ENCODE results near the gene PHC2. TPM values are rescaled to one million over a fixed set of nuclear protein-coding genes. Genes with fewer than 3 reads are reported as not detected.

The PHC2 gene
- total RNA-seq, 4 donors from 2014 or later, result 52.7 to 68.9 (median 59.8) TPM

GRCh38 chr1:33471416-33471815 lies 40.5 kb upstream of the PHC2 start:
- intact Hi-C loops (cut with DNase I; ENCODE audit: low total_unique reads) (no loop called here), in situ Hi-C loops (cut with MboI; ENCODE audit: low pct_ligation_motif_present in 1 of 4, low pct_unique_long_range_greater_than_20kb in 1 of 4, low sequenced_read_pairs in 3 of 4) (loop anchor here in 2 of 4 donors (10.0 to 25.0 kb wide), 3 partner anchors 109 to 184 kb away; no protein-coding TSS in a partner anchor)
- H3K36me3 ChIP-seq, result no peaks in the 10 kb centered on the region
- no peak for TF ChIP-seq POLR2AphosphoS5 (IDR thresholded peaks at IDR 0.05)
- H3K27ac ChIP-seq, result peak overlapping the region; percentile 69 to 85 (median 81)
- no peak overlapping the region for H3K4me3 ChIP-seq
- H3K27me3 ChIP-seq, result no peaks in the 10 kb centered on the region
- WGBS, 2 donors (ENCODE audit: low coverage in 1 of 2), result 90 to 95% methylated on average over 4 of the region's 4 CpGs
- DNase-seq, result no peak
- peaks cover 5 to 31% (median 15%) of the 10 kb centered on the region in 4 donors for H3K4me1 ChIP-seq
- no peaks in the 10 kb centered on the region for H3K9me3 ChIP-seq

- intact Hi-C loops (cut with DNase I; ENCODE audit: low total_unique reads), result no loop called here
- WGBS, 2 donors (ENCODE audit: low coverage in 1 of 2), result 2 to 20% methylated on average over 3 to 11 of the region's 11 CpGs
- no peaks in the 10 kb centered on the region for H3K36me3 ChIP-seq
- in situ Hi-C loops (cut with MboI; ENCODE audit: low pct_ligation_motif_present in 1 of 4, low pct_unique_long_range_greater_than_20kb in 1 of 4, low sequenced_read_pairs in 3 of 4), result loop anchor here in 2 of 4 donors (10.0 to 25.0 kb wide), 3 partner anchors 108 to 183 kb away; no protein-coding TSS in a partner anchor
- DNase-seq, result peak; percentile 76
- H3K27ac ChIP-seq, result peak overlapping the region; percentile 69 to 85 (median 81)
- H3K4me3 ChIP-seq, result no peak overlapping the region
- H3K9me3 ChIP-seq, result no peaks in the 10 kb centered on the region
- peaks cover 5 to 33% (median 15%) of the 10 kb centered on the region in 4 donors for H3K4me1 ChIP-seq
- H3K27me3 ChIP-seq, result no peaks in the 10 kb centered on the region
- TF ChIP-seq, protein P1, sequence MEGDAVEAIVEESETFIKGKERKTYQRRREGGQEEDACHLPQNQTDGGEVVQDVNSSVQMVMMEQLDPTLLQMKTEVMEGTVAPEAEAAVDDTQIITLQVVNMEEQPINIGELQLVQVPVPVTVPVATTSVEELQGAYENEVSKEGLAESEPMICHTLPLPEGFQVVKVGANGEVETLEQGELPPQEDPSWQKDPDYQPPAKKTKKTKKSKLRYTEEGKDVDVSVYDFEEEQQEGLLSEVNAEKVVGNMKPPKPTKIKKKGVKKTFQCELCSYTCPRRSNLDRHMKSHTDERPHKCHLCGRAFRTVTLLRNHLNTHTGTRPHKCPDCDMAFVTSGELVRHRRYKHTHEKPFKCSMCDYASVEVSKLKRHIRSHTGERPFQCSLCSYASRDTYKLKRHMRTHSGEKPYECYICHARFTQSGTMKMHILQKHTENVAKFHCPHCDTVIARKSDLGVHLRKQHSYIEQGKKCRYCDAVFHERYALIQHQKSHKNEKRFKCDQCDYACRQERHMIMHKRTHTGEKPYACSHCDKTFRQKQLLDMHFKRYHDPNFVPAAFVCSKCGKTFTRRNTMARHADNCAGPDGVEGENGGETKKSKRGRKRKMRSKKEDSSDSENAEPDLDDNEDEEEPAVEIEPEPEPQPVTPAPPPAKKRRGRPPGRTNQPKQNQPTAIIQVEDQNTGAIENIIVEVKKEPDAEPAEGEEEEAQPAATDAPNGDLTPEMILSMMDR (IDR thresholded peaks at IDR 0.05), result peak; percentile 68 to 78 (median 73)
- peak in 1 of 3 donors; percentile 13 for TF ChIP-seq POLR2AphosphoS5 (IDR thresholded peaks at IDR 0.05)
- TF ChIP-seq POLR2A (IDR thresholded peaks at IDR 0.05), result no peak
- no peak for TF ChIP-seq EP300 (IDR thresholded peaks at IDR 0.05; ENCODE audit: low read depth)
These were observed 39.7 kb upstream of the PHC2 start for GRCh38 chr1:33470495-33471012.

DNA sequence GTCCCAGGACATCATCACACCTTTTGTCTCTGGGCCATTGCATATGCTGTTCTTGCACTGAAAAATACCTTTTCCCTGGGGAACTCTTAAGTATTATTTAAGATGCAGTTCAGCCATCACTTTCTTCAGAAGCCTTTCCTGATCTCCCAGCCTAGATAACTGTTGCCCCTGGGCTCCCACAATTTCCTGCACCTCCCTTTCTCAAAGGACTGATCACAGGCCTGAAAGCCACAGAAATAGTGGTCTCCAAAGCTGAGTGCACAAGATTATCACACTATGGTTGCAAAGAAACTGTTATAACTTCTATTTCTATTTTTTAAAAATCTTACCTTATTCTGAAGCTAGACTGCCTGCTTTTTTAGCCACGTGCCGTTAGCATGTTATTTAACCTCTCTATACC lies 38.8 kb upstream of the PHC2 start:
- intact Hi-C loops (cut with DNase I; ENCODE audit: low total_unique reads) (loop anchor here (10.0 kb wide), 1 partner anchor 175 kb away; no protein-coding TSS in a partner anchor), in situ Hi-C loops (cut with MboI; ENCODE audit: low pct_ligation_motif_present in 1 of 4, low pct_unique_long_range_greater_than_20kb in 1 of 4, low sequenced_read_pairs in 3 of 4) (loop anchor here in 3 of 4 donors (10.0 to 25.0 kb wide), 3 partner anchors 107 to 182 kb away; no protein-coding TSS in a partner anchor)
- H3K4me1 ChIP-seq, result peaks cover 5 to 33% (median 15%) of the 10 kb centered on the region in 4 donors

GRCh38 chr1:33468967-33469366 lies 38.1 kb upstream of the PHC2 start:
- Histone ChIP-seq H3K27me3 (no peaks in the 10 kb centered on the region), H3K36me3 (no peaks in the 10 kb centered on the region), H3K27ac (no peak overlapping the region), H3K4me1 (peaks cover 5 to 33% (median 15%) of the 10 kb centered on the region in 4 donors), H3K9me3 (no peaks in the 10 kb centered on the region), H3K4me3 (no peak overlapping the region)
- intact Hi-C loops (cut with DNase I; ENCODE audit: low total_unique reads) (loop anchor here (10.0 kb wide), 1 partner anchor 174 kb away; no protein-coding TSS in a partner anchor), in situ Hi-C loops (cut with MboI; ENCODE audit: low pct_ligation_motif_present in 1 of 4, low pct_unique_long_range_greater_than_20kb in 1 of 4, low sequenced_read_pairs in 3 of 4) (loop anchor here in 3 of 4 donors (10.0 to 25.0 kb wide), 3 partner anchors 107 to 182 kb away; no protein-coding TSS in a partner anchor)
- 85 to 92% methylated on average over 3 of the region's 3 CpGs for WGBS, 2 donors (ENCODE audit: low coverage in 1 of 2)
- no peak for DNase-seq
- no peak for TF ChIP-seq EP300 (IDR thresholded peaks at IDR 0.05; ENCODE audit: low read depth)
- no peak for TF ChIP-seq POLR2AphosphoS5 (IDR thresholded peaks at IDR 0.05)
- no peak for TF ChIP-seq POLR2A (IDR thresholded peaks at IDR 0.05)
- TF ChIP-seq, protein P1 (IDR thresholded peaks at IDR 0.05), result no peak

More for the DNA sequence above, 38.8 kb upstream of the PHC2 start:
- no peaks in the 10 kb centered on the region for H3K9me3 ChIP-seq
- DNase-seq, result no peak
- no peaks in the 10 kb centered on the region for H3K27me3 ChIP-seq
- H3K4me3 ChIP-seq, result no peak overlapping the region
- TF ChIP-seq, protein P1 (IDR thresholded peaks at IDR 0.05), result no peak
- no peak for TF ChIP-seq POLR2A (IDR thresholded peaks at IDR 0.05)
- no peak for TF ChIP-seq EP300 (IDR thresholded peaks at IDR 0.05; ENCODE audit: low read depth)
- no peak for TF ChIP-seq POLR2AphosphoS5 (IDR thresholded peaks at IDR 0.05)
- H3K27ac ChIP-seq, result peak overlapping the region in 2 of 4 donors; percentile 69 to 80
- H3K36me3 ChIP-seq, result no peaks in the 10 kb centered on the region
- 90 to 96% methylated on average over 2 of the region's 2 CpGs for WGBS, 2 donors (ENCODE audit: low coverage in 1 of 2)
